ENCODE data around the gene FIGNL2. TPM values are rescaled to one million over a fixed set of nuclear protein-coding genes. Genes with fewer than 3 reads are reported as not detected.

FIGNL2 gene
- total RNA-seq, 1 experiment from 2014 or later: 0.27 TPM

- Histone ChIP-seq H3K9me3 (ENCODE audit: control insufficient read depth in 1 of 2, insufficient read depth in 1 of 2, low read depth in 1 of 2, low read length in 2 of 2) (no peaks in the 10 kb centered on the region), H3K9ac (ENCODE audit: low read length) (no peak overlapping the region), H3K36me3 (ENCODE audit: control insufficient read depth in 1 of 2, insufficient read depth in 2 of 2, low read length in 2 of 2) (no peaks in the 10 kb centered on the region), H4K20me1 (ENCODE audit: insufficient read depth) (no peaks in the 10 kb centered on the region), H3K9me2 (ENCODE audit: insufficient read depth) (no peaks in the 10 kb centered on the region), H3K79me2 (ENCODE audit: insufficient read depth, low read length) (no peaks in the 10 kb centered on the region), H3K4me3 (replicated peaks in 1 of 2; ENCODE audit: low read depth in 1 of 2, low read length in 2 of 2) (no peak overlapping the region), H2AFZ (ENCODE audit: low read depth, low read length, poor library complexity, severe bottlenecking) (no peak overlapping the region), H3K27ac (ENCODE audit: low read depth, low read length) (no peak overlapping the region), H3K4me1 (ENCODE audit: control insufficient read depth in 1 of 2, insufficient read depth in 2 of 2, low read length in 2 of 2) (peaks cover 0 to 9% of the 10 kb centered on the region in 2 experiments; a peak in 1 of 4 replicates), H3K4me2 (ENCODE audit: low read length) (no peak overlapping the region), H3K27me3 (ENCODE audit: insufficient read depth, low read length) (peaks cover 9% of the 10 kb centered on the region; the same call in 1 of the 2 replicates)
- intact Hi-C loops (cut with micrococcal nuclease): no loop called here
- ChIA-PET CTCF (interaction anchor here (3.0 kb wide), 1 partner anchor 14 kb away, joined by 12 read pairs; no protein-coding TSS in a partner anchor), POLR2A (no interaction called here), RAD21 (ENCODE audit: low non-redundant PET in 1 of 2, low total read pairs in 2 of 2, uncharacterized antibody in 2 of 2, unreplicated experiment in 2 of 2) (no interaction called here)
- BruUV-seq (replicated peaks): no TSS peak
- ATAC-seq (no peak), DNase-seq (ENCODE audit: low read depth, low spot score) (no peak)
- no peak for TF ChIP-seq ZFX (IDR thresholded peaks at IDR 0.05)
- no peak for TF ChIP-seq SRF (IDR thresholded peaks at IDR 0.05; ENCODE audit: low read depth)
- TF ChIP-seq REST (IDR thresholded peaks at IDR 0.05; ENCODE audit: low read depth): no peak
- TF ChIP-seq TCF7L2 (IDR thresholded peaks at IDR 0.05; ENCODE audit: borderline replicate concordance, extremely low read depth, insufficient read depth, insufficient read length): no peak
- TF ChIP-seq CEBPB (IDR thresholded peaks at IDR 0.05; ENCODE audit: low read depth): no peak
- TF ChIP-seq POLR2A (IDR thresholded peaks at IDR 0.05; ENCODE audit: borderline replicate concordance, extremely low read depth, insufficient read depth, insufficient read length): no peak
- TF ChIP-seq MAX (IDR thresholded peaks at IDR 0.05): no peak
- TF ChIP-seq ELF1 (IDR thresholded peaks at IDR 0.05; ENCODE audit: borderline replicate concordance, low read depth): no peak
- TF ChIP-seq EZH2phosphoT487 (IDR thresholded peaks at IDR 0.05; ENCODE audit: borderline replicate concordance): no peak
- TF ChIP-seq POLR2AphosphoS5 (IDR thresholded peaks at IDR 0.05; ENCODE audit: low read depth, low read length): no peak
- no peak for TF ChIP-seq CBX3 (IDR thresholded peaks at IDR 0.05; ENCODE audit: low read depth)
- TF ChIP-seq EGR1 (IDR thresholded peaks at IDR 0.05; ENCODE audit: low read depth): no peak
- no peak for TF ChIP-seq ZBTB33 (IDR thresholded peaks at IDR 0.05; ENCODE audit: extremely low read depth, insufficient replicate concordance, low read length)
- no peak for TF ChIP-seq ATF3 (IDR thresholded peaks at IDR 0.05)
These were observed 10.5 kb downstream of the FIGNL2 start for GRCh38 chr12:51838036-51838435.
